Neural progenitor cell (in vitro differentiated cells): Measurements from ENCODE around the gene TFPI. TPM values are rescaled to one million over a fixed set of nuclear protein-coding genes. Genes with fewer than 3 reads are reported as not detected.
A peak's percentile ranks its signal among the peaks of the same experiment; 100 is the strongest.

ENCODE experiments used
- DNase-seq: peaks from one replicate; pipeline ENCODE4 v3.0.0-alpha.2; 2016; ENCODE audit warnings: low spot score
- H2AFZ ChIP-seq: fragments of 200-600 bp; sonication (generic); replicated peaks from 2 replicates; pipeline ENCODE4 v1.6.1; 2016; ENCODE audit warnings: antibody characterized with exemption
- H3F3A ChIP-seq: fragments of 200-600 bp; sonication (generic); 2 replicates; pipeline ENCODE4 v1.6.1; 2016; ENCODE audit warnings: antibody characterized with exemption, low read depth
- H3K27ac ChIP-seq: fragments of 200-600 bp; sonication (generic); 2 replicates; pipeline ENCODE4 v1.5.1; 2016; ENCODE audit warnings: mild to moderate bottlenecking
- H3K27me3 ChIP-seq: fragments of 200-600 bp; sonication (generic); 2 replicates; pipeline ENCODE4 v1.6.1; 2016; ENCODE audit warnings: mild to moderate bottlenecking, moderate library complexity
- H3K36me3 ChIP-seq: fragments of 200-600 bp; sonication (generic); 2 replicates; pipeline ENCODE4 v1.5.1; 2016
- H3K4me1 ChIP-seq: fragments of 200-600 bp; sonication (generic); 2 replicates; pipeline ENCODE4 v1.6.1; 2016; ENCODE audit warnings: mixed run types
- H3K4me2 ChIP-seq: fragments of 200-600 bp; sonication (generic); 2 replicates; pipeline ENCODE4 v1.6.1; 2016
- H3K4me3 ChIP-seq: fragments of 200-600 bp; sonication (generic); 2 replicates; pipeline ENCODE4 v1.5.1; 2016
- H3K79me2 ChIP-seq: fragments of 200-600 bp; sonication (generic); 2 replicates; pipeline ENCODE4 v1.6.1; 2016; ENCODE audit warnings: low read depth
- H3K9ac ChIP-seq: fragments of 200-600 bp; sonication (generic); 2 replicates; pipeline ENCODE4 v1.6.1; 2016
- H3K9me3 ChIP-seq: fragments of 200-600 bp; sonication (generic); 2 replicates; pipeline ENCODE4 v1.5.1; 2016; ENCODE audit warnings: low read depth
- H4K20me1 ChIP-seq: fragments of 200-600 bp; sonication (generic); 2 replicates; pipeline ENCODE4 v1.6.1; 2016; ENCODE audit warnings: low read depth
- H3K27ac Mint-ChIP-seq: 3 replicates; pipeline ENCODE4 v1.8.0; 2021; ENCODE audit warnings: mixed read lengths
- H3K27me3 Mint-ChIP-seq: 2 replicates; pipeline ENCODE4 v1.8.0; 2022; ENCODE audit warnings: low read depth, mild to moderate bottlenecking, inconsistent platforms, moderate library complexity, mixed read lengths; ENCODE audit not compliant: insufficient read depth
- H3K36me3 Mint-ChIP-seq: 3 replicates; pipeline ENCODE4 v1.8.0; 2021; ENCODE audit warnings: mixed read lengths
- H3K4me1 Mint-ChIP-seq: 3 replicates; pipeline ENCODE4 v1.8.0; 2021; ENCODE audit warnings: mixed read lengths
- H3K4me3 Mint-ChIP-seq: 3 replicates; pipeline ENCODE4 v1.8.0; 2021; ENCODE audit warnings: mild to moderate bottlenecking, moderate library complexity, mixed read lengths
- H3K9me3 Mint-ChIP-seq: 3 replicates; pipeline ENCODE4 v1.8.0; 2020; ENCODE audit warnings: mixed read lengths
- EZH2 ChIP-seq: fragments of 200-600 bp; sonication (generic); IDR thresholded peaks from 2 replicates; pipeline ENCODE4 v1.6.1; 2017; ENCODE audit warnings: antibody characterized with exemption, mild to moderate bottlenecking, moderate library complexity
- EZH2phosphoT487 ChIP-seq: fragments of 200-600 bp; sonication (generic); IDR thresholded peaks from 2 replicates; pipeline ENCODE4 v1.6.1; 2017; ENCODE audit warnings: antibody characterized with exemption
- total RNA-seq: library from RNA; depleted of rRNA; stranded (reverse); fragments of >200 nt; gene quantifications from 2 replicates; pipeline ENCODE4 v1.2.3, GENCODE V29; 2015; ENCODE audit warnings: low replicate concordance
- TF ChIP-seq, protein P1 (sequence below): fragments of 200-600 bp; sonication (generic); IDR thresholded peaks from 2 replicates; pipeline ENCODE4 v1.5.1; 2017; ENCODE audit warnings: antibody characterized with exemption, mild to moderate bottlenecking

TFPI gene
- total RNA-seq, 1 donor from 2014 or later: 16.6 TPM

DNA sequence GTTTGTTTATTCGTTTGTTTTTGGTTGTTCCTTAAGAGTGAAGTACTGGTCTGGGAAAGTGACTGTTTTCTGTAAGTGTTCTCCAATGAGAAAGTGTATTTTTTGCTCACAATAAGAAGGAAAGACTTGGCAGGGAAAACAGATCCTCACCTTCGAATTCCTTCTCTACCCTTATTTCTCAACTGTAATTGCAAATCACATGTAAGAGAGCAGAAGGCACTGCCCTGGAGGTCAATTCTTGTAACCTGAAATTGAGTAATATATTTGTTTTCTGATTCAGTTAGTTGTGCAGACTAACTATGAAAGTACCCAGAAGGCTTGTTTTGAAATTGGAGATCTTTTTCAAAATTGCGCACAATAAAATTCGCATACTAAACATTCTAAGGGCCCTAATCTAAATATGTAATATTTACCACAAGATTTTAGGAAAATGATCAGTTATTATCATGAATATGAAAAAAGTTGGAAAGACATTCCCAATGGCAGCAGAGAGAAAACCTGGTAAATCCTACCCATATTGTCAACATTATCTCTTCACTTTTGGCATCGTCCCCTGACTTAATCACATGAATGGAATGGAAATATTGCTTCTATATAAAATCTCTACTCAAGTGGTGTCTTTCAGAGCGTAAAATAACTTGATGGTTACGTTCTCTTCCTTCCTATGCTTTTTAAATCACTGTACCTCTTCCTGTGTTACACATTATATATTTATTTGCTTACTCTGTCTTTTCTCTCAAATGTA lies 24.1 kb downstream of the TFPI start:
- Histone ChIP-seq H3K4me2 (no peak overlapping the region), H3K79me2 (no peaks in the 10 kb centered on the region), H2AFZ (no peak overlapping the region), H3K36me3 (no peaks in the 10 kb centered on the region), H3K9me3 (peaks cover under 1% of the 10 kb centered on the region), H4K20me1 (no peaks in the 10 kb centered on the region), H3K4me1 (peaks cover 54% of the 10 kb centered on the region), H3F3A (peaks cover 28% of the 10 kb centered on the region), H3K4me3 (no peak overlapping the region), H3K27ac (no peak overlapping the region), H3K27me3 (no peaks in the 10 kb centered on the region), H3K9ac (no peak overlapping the region)
- Mint-ChIP-seq H3K4me1 (peaks cover 22% of the 10 kb centered on the region), H3K9me3 (peaks cover 16% of the 10 kb centered on the region), H3K27ac (peak overlapping the region; percentile 16), H3K36me3 (peaks cover 7% of the 10 kb centered on the region), H3K4me3 (no peak overlapping the region), H3K27me3 (no peaks in the 10 kb centered on the region)
- TF ChIP-seq EZH2 (no peak), EZH2phosphoT487 (no peak)
- TF ChIP-seq, protein P1, sequence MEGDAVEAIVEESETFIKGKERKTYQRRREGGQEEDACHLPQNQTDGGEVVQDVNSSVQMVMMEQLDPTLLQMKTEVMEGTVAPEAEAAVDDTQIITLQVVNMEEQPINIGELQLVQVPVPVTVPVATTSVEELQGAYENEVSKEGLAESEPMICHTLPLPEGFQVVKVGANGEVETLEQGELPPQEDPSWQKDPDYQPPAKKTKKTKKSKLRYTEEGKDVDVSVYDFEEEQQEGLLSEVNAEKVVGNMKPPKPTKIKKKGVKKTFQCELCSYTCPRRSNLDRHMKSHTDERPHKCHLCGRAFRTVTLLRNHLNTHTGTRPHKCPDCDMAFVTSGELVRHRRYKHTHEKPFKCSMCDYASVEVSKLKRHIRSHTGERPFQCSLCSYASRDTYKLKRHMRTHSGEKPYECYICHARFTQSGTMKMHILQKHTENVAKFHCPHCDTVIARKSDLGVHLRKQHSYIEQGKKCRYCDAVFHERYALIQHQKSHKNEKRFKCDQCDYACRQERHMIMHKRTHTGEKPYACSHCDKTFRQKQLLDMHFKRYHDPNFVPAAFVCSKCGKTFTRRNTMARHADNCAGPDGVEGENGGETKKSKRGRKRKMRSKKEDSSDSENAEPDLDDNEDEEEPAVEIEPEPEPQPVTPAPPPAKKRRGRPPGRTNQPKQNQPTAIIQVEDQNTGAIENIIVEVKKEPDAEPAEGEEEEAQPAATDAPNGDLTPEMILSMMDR: no peak
- no peak for DNase-seq

DNA sequence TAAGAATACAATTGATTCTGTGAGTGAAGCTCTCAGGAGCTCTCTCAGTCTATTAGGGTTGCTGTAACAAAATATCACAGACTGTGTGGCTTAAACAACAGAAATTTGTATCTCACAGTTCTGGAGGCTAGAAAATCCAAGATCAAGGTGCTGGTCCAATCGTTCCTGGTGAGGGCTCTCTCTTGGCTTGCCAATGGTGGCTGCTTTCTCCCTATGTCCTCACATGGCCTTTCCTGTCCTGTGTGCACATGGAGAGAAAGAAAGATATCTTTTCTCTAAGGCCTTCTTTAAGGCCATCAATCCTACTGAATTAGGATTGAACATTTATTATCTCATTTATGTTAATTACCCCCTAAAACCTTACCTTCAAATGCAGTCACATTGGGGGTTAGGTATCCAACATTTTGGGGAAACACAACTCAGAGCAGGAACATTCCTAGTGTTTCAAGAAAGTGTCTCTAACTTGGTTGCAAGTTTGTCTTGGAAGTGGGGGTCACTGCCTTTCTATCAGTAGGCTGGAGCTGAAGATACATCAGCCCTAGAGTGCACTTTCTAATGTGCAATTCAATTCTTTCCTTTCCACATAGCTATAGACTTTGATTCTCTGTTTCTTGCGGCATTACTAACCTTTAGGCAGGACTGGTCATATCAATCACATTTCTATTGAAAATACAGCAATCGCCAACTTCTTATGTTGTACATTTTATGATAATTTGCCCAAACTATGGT lies 24.8 kb downstream of the TFPI start:
- peak overlapping the region; percentile 16 for H3K27ac Mint-ChIP-seq

DNA sequence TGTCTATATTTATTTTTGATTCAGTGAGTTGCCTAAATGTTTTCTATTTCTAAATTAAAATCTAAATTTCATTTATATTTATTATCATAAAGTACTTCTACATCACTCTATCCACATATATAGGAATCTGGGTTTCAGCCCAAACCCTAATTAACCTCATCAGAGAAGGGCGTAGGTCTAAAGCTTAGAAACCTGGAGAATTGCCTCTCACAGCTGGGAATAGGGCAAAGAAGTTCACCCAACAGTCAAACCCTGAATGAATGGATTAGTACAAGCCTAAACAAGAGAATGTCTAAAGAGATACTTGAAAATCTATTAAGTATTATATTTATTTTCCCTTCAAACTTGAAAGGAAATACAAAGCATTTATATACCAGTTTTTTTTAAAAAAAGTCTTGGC lies 26.2 kb downstream of the TFPI start:
- Histone ChIP-seq H3K4me2 (peak overlapping the region; percentile 67), H3F3A (peaks cover 28% of the 10 kb centered on the region), H3K4me1 (peaks cover 68% of the 10 kb centered on the region), H3K79me2 (no peaks in the 10 kb centered on the region), H3K9ac (no peak overlapping the region), H3K9me3 (no peaks in the 10 kb centered on the region), H2AFZ (no peak overlapping the region), H4K20me1 (no peaks in the 10 kb centered on the region), H3K27me3 (no peaks in the 10 kb centered on the region), H3K4me3 (no peak overlapping the region), H3K27ac (peak overlapping the region; percentile 96), H3K36me3 (no peaks in the 10 kb centered on the region)
- peaks cover 2% of the 10 kb centered on the region for H3K36me3 Mint-ChIP-seq
- no peak overlapping the region for H3K4me3 Mint-ChIP-seq
- no peak overlapping the region for H3K27ac Mint-ChIP-seq
- DNase-seq: peak; percentile 65
- H3K9me3 Mint-ChIP-seq: peaks cover 2% of the 10 kb centered on the region
- no peaks in the 10 kb centered on the region for H3K27me3 Mint-ChIP-seq
- TF ChIP-seq EZH2phosphoT487 (no peak), EZH2 (no peak)
- TF ChIP-seq, protein P1: no peak
- H3K4me1 Mint-ChIP-seq: peaks cover 22% of the 10 kb centered on the region

More for the DNA sequence above, 24.8 kb downstream of the TFPI start:
- Histone ChIP-seq H2AFZ (no peak overlapping the region), H3K4me3 (no peak overlapping the region), H3K4me1 (peaks cover 61% of the 10 kb centered on the region), H3K27me3 (no peaks in the 10 kb centered on the region), H3K27ac (no peak overlapping the region), H4K20me1 (no peaks in the 10 kb centered on the region), H3K4me2 (no peak overlapping the region), H3K36me3 (no peaks in the 10 kb centered on the region), H3K9ac (no peak overlapping the region), H3F3A (peaks cover 28% of the 10 kb centered on the region), H3K9me3 (no peaks in the 10 kb centered on the region), H3K79me2 (no peaks in the 10 kb centered on the region)
- Mint-ChIP-seq H3K9me3 (peaks cover 9% of the 10 kb centered on the region), H3K27me3 (no peaks in the 10 kb centered on the region), H3K36me3 (peaks cover 7% of the 10 kb centered on the region), H3K4me1 (peaks cover 22% of the 10 kb centered on the region), H3K4me3 (no peak overlapping the region)
- TF ChIP-seq, protein P1: no peak
- no peak for TF ChIP-seq EZH2phosphoT487
- no peak for TF ChIP-seq EZH2
- DNase-seq: no peak
